SK-N-MC (cell line): Measurements from ENCODE around the gene VSTM2B.
"Not testable (repeated sequence)": the region's sequence is repeated elsewhere in the genome, so short reads cannot be mapped to it uniquely, and the experiment has no call there.

Experiments
- DNase-seq: peaks from one replicate; pipeline ENCODE4 v3.0.0-alpha.2; 2011; ENCODE audit warnings: low read depth, low spot score
- H3K27ac ChIP-seq: fragments of 200-600 bp; sonication (generic); 2 replicates; pipeline ENCODE4 v1.5.1; 2016; ENCODE audit warnings: mixed run types
- H3K36me3 ChIP-seq: fragments of 200-600 bp; sonication (generic); 2 replicates; pipeline ENCODE4 v1.6.1; 2017; ENCODE audit warnings: antibody characterized with exemption, low read length, mixed read lengths; ENCODE audit not compliant: insufficient read depth
- H3K4me3 ChIP-seq: fragments of 200-600 bp; sonication (generic); 2 replicates; pipeline ENCODE4 v1.5.1; 2016
- H3K9ac ChIP-seq: fragments of 200-600 bp; sonication (generic); 2 replicates; pipeline ENCODE4 v1.8.0; 2017; ENCODE audit warnings: mixed run types, mixed read lengths; ENCODE audit not compliant: insufficient read length
- H3K9me3 ChIP-seq: fragments of 200-600 bp; sonication (generic); 2 replicates; pipeline ENCODE4 v1.6.1; 2017; ENCODE audit warnings: low read depth, mild to moderate bottlenecking, antibody characterized with exemption, low read length, moderate library complexity, mixed read lengths
- EZH2 ChIP-seq: fragments of 200-600 bp; sonication (generic); IDR thresholded peaks from one replicate; pipeline ENCODE4 v1.6.1; 2017; ENCODE audit warnings: antibody characterized with exemption
- FOXP2 ChIP-seq: optimal IDR thresholded peaks from 2 replicates; pipeline ENCODE3; 2011; ENCODE audit warnings: mild to moderate bottlenecking, moderate library complexity; ENCODE audit not compliant: insufficient read depth; ENCODE audit errors: extremely low read length, control extremely low read depth
- POLR2AphosphoS5 ChIP-seq: IDR thresholded peaks from 2 replicates; pipeline ENCODE4 v1.6.1; 2012; ENCODE audit warnings: mild to moderate bottlenecking, low read depth, low read length, borderline replicate concordance

VSTM2B gene

DNA sequence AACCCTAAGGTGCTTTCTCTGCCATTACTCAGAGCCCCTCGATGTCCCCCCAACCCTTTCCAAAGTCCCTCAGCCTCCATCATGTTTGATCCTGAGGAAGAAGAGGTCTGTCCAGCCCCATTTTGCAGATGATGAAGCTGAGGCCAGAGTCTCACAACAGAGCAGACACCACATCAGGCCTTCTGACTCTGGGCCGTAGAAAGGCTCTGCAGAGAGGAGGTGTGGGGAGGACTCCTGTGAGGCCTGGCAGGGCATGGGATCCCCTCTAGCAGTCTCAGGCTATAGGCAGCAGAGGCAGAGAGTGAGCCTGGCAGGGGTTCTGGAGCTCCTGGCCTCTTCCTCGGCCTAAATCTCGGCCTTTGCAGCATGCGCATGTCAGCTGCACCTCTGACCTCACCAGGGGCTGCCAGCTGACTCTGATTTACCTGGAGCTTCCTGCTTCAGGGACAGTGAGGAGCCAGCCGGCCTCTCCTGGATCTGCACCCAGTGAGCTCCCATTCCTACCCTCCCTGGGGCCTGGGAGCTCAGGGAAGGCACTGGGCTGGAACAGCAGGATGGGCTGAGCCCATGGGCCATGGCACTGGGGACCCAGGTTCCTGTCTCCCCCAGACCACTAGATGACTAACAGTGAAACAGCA lies 41.7 kb upstream of the VSTM2B start:
- Histone ChIP-seq H3K36me3 (no peaks in the 10 kb centered on the region), H3K27ac (no peak overlapping the region), H3K9ac (no peak overlapping the region), H3K9me3 (no peaks in the 10 kb centered on the region), H3K4me3 (no peak overlapping the region)
- TF ChIP-seq EZH2 (no peak), POLR2AphosphoS5 (no peak)
- DNase-seq, result no peak

GRCh38 chr19:29484876-29485275 lies 40.9 kb upstream of the VSTM2B start:
- DNase-seq, result no peak
- no peak overlapping the region for H3K27ac ChIP-seq
- no peak overlapping the region for H3K4me3 ChIP-seq
- no peaks in the 10 kb centered on the region for H3K9me3 ChIP-seq
- TF ChIP-seq FOXP2 (no peak), EZH2 (no peak), POLR2AphosphoS5 (no peak)
- H3K9ac ChIP-seq, result no peak overlapping the region
- no peaks in the 10 kb centered on the region for H3K36me3 ChIP-seq

- Histone ChIP-seq H3K4me3 (no peak overlapping the region), H3K36me3 (no peaks in the 10 kb centered on the region)
- DNase-seq, result no peak
Measured at GRCh38 chr19:29485293-29485692, 40.5 kb upstream of the VSTM2B start.

GRCh38 chr19:29486961-29487360 lies 38.8 kb upstream of the VSTM2B start:
- not testable (repeated sequence) for H3K27ac ChIP-seq, DNase-seq, H3K9ac ChIP-seq, H3K9me3 ChIP-seq, H3K4me3 ChIP-seq, H3K36me3 ChIP-seq

More at GRCh38 chr19:29485293-29485692, 40.5 kb upstream of the VSTM2B start:
- no peak overlapping the region for H3K9ac ChIP-seq
- H3K9me3 ChIP-seq, result no peaks in the 10 kb centered on the region
- no peak overlapping the region for H3K27ac ChIP-seq
- TF ChIP-seq FOXP2 (no peak), POLR2AphosphoS5 (no peak), EZH2 (no peak)

- no peak for DNase-seq
- Histone ChIP-seq H3K9ac (no peak overlapping the region), H3K36me3 (no peaks in the 10 kb centered on the region), H3K9me3 (no peaks in the 10 kb centered on the region), H3K4me3 (no peak overlapping the region), H3K27ac (no peak overlapping the region)
- no peak for TF ChIP-seq POLR2AphosphoS5
- no peak for TF ChIP-seq EZH2
- TF ChIP-seq FOXP2, result no peak
Measured at GRCh38 chr19:29487432-29487831, 38.4 kb upstream of the VSTM2B start.

GRCh38 chr19:29488316-29488715 lies 37.5 kb upstream of the VSTM2B start:
- no peak for DNase-seq
- H3K4me3 ChIP-seq, result no peak overlapping the region
- H3K36me3 ChIP-seq, result no peaks in the 10 kb centered on the region
- TF ChIP-seq EZH2, result no peak
- no peak for TF ChIP-seq FOXP2
- no peak for TF ChIP-seq POLR2AphosphoS5
- no peak overlapping the region for H3K27ac ChIP-seq
- H3K9me3 ChIP-seq, result no peaks in the 10 kb centered on the region
- H3K9ac ChIP-seq, result no peak overlapping the region

- Histone ChIP-seq H3K9me3 (no peaks in the 10 kb centered on the region), H3K4me3 (no peak overlapping the region), H3K36me3 (no peaks in the 10 kb centered on the region), H3K27ac (no peak overlapping the region), H3K9ac (no peak overlapping the region)
- TF ChIP-seq POLR2AphosphoS5 (no peak), EZH2 (no peak), FOXP2 (no peak)
- no peak for DNase-seq
Measured at GRCh38 chr19:29489172-29489951, 36.4 kb upstream of the VSTM2B start.

DNA sequence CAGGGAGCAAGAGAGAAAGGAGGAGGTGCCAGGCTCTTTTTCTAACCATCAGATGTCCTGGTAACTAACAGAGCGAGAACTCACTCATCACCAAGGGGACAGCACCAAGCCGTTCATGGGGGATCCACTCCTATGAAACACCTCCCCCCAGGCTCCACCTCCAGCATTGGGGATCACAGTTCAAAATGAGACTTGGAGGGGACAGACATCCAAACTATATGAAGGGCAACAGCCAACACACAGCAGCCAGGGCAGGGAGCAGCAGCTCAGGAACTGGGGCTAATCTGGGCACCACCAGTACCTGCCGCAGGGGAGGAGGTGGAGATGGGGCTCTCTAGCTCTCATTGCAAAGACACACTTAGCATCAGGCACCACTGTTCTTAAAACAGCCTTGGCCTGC lies 34.3 kb upstream of the VSTM2B start:
- no peak for DNase-seq
- no peaks in the 10 kb centered on the region for H3K9me3 ChIP-seq
- TF ChIP-seq EZH2, result no peak
- no peak for TF ChIP-seq POLR2AphosphoS5
- no peak overlapping the region for H3K27ac ChIP-seq
- no peak overlapping the region for H3K9ac ChIP-seq
- no peak overlapping the region for H3K4me3 ChIP-seq
- H3K36me3 ChIP-seq, result no peaks in the 10 kb centered on the region
